A549 (cell line): Measurements from ENCODE around the gene RAB3B. TPM values are rescaled to one million over a fixed set of nuclear protein-coding genes. Genes with fewer than 3 reads are reported as not detected.

ENCODE experiments used
- ATAC-seq, 2 experiments: fragments of 200-7000 bp in 1 of 2; fragments of >200 bp in 1 of 2; cut with Nextera tagmentation in 1 of 2; cut with Tn5 transposase in 1 of 2; 3 replicates each; pipeline versions ENCODE4 v1.8.0 to v1.9.1; 2018 to 2020; ENCODE audit warnings: mild to moderate bottlenecking in 1 of 2, moderate library complexity in 1 of 2
- CTCF ChIA-PET: fragments of 300-600 bp; sonication (Branson Sonifier 250); formaldehyde crosslinking; extraction: SDS; loops from one replicate; lab custom pipeline; 2021; ENCODE audit warnings: antibody characterized with exemption, inconsistent platforms; lab: Yijun Ruan, JAX
- POLR2A ChIA-PET: fragments of 350-600 bp; formaldehyde crosslinking; extraction: SDS; loops from one replicate; lab custom pipeline; 2021; ENCODE audit warnings: antibody characterized with exemption, inconsistent platforms; lab: Yijun Ruan, JAX
- DNase-seq, 2 experiments: peaks; one replicate each; pipeline versions ENCODE4 v3.0.0 to v3.0.0-alpha.2; 2011 to 2016; ENCODE audit warnings: low read depth in 1 of 2, low spot score in 1 of 2
- FAIRE-seq: peaks from 2 replicates; lab custom pipeline; 2011; peaks lifted over from hg19 to GRCh38; lab: Jason Lieb, UNC
- H3K27ac ChIP-seq, 2 experiments: fragments of >200 bp; sonication (Bioruptor Twin); formaldehyde crosslinking; 3 replicates each; pipeline ENCODE4 v1.5.1; 2016 to 2017
- H3K4me1 ChIP-seq: fragments of >200 bp; sonication (Bioruptor Twin); formaldehyde crosslinking; 3 replicates; pipeline ENCODE4 v1.6.1; 2016
- H3K4me2 ChIP-seq: fragments of >200 bp; sonication (Bioruptor Twin); formaldehyde crosslinking; 3 replicates; pipeline ENCODE4 v1.6.1; 2016
- H3K4me3 ChIP-seq: fragments of >200 bp; sonication (Bioruptor Twin); formaldehyde crosslinking; 3 replicates; pipeline ENCODE4 v1.5.1; 2016
- H3K9me3 ChIP-seq: fragments of >200 bp; sonication (Bioruptor Twin); formaldehyde crosslinking; 3 replicates; pipeline ENCODE4 v1.6.1; 2016
- CBX2 ChIP-seq: fragments of 200-600 bp; sonication (generic); IDR thresholded peaks from 2 replicates; pipeline ENCODE4 v1.6.1; 2016; ENCODE audit warnings: low read depth, mild to moderate bottlenecking, borderline replicate concordance
- CBX8 ChIP-seq: fragments of 200-600 bp; sonication (generic); IDR thresholded peaks from 2 replicates; pipeline ENCODE4 v1.6.1; 2016
- CHD2 ChIP-seq: fragments of 150-350 bp; IDR thresholded peaks from 2 replicates; pipeline ENCODE4 v1.6.1; 2014; ENCODE audit warnings: low read length; ENCODE audit not compliant: partially characterized antibody
- EHF ChIP-seq: fragments of 250-450 bp; sonication (Bioruptor Pico); IDR thresholded peaks from 2 replicates; pipeline ENCODE4 v1.5.0; 2020; ENCODE audit warnings: mild to moderate bottlenecking
- EHMT2 ChIP-seq: fragments of 200-600 bp; sonication (generic); IDR thresholded peaks from 2 replicates; pipeline ENCODE4 v1.6.1; 2016; ENCODE audit warnings: antibody characterized with exemption, low read depth, mild to moderate bottlenecking, moderate library complexity
- ESRRA ChIP-seq: fragments of 150-350 bp; IDR thresholded peaks from 2 replicates; pipeline ENCODE4 v1.6.1; 2014; ENCODE audit warnings: mild to moderate bottlenecking, low read length, borderline replicate concordance
- FOSL2 ChIP-seq, 2 experiments: fragments of 450-650 bp in 1 of 2; fragments of >200 bp in 1 of 2; sonication (Bioruptor Twin) in 1 of 2; formaldehyde crosslinking; IDR thresholded peaks; 2 replicates each; pipeline versions ENCODE4 v1.5.0 to v1.6.1; 2016 to 2020; ENCODE audit warnings: mild to moderate bottlenecking in 1 of 2, moderate library complexity in 1 of 2
- FOXS1 ChIP-seq: fragments of 250-450 bp; sonication (Bioruptor Pico); IDR thresholded peaks from 2 replicates; pipeline ENCODE4 v1.5.0; 2020; ENCODE audit warnings: mild to moderate bottlenecking, moderate library complexity
- HDAC2 ChIP-seq: fragments of 200-600 bp; sonication (generic); IDR thresholded peaks from 2 replicates; pipeline ENCODE4 v1.6.1; 2016
- HOXB5 ChIP-seq: fragments of 250-450 bp; sonication (Bioruptor Pico); IDR thresholded peaks from 2 replicates; pipeline ENCODE4 v1.5.0; 2020; ENCODE audit warnings: mild to moderate bottlenecking, moderate library complexity
- NPAS2 ChIP-seq: fragments of 250-450 bp; sonication (Bioruptor Pico); IDR thresholded peaks from 2 replicates; pipeline ENCODE4 v1.8.0; 2022; ENCODE audit warnings: mild to moderate bottlenecking, moderate library complexity, borderline replicate concordance
- POLR2A ChIP-seq: IDR thresholded peaks from 2 replicates; pipeline ENCODE4 v1.6.1; 2012; ENCODE audit warnings: mild to moderate bottlenecking, low read length
- RARB ChIP-seq: fragments of 250-450 bp; sonication (Bioruptor Pico); IDR thresholded peaks from 2 replicates; pipeline ENCODE4 v1.8.0; 2021; ENCODE audit warnings: mild to moderate bottlenecking, moderate library complexity
- RCOR1 ChIP-seq: fragments of 150-350 bp; IDR thresholded peaks from 2 replicates; pipeline ENCODE4 v1.6.1; 2014; ENCODE audit warnings: antibody characterized with exemption, low read length, low read depth
- RFX5 ChIP-seq: fragments of 450-650 bp; IDR thresholded peaks from 2 replicates; pipeline ENCODE4 v1.7.1; 2014; ENCODE audit warnings: antibody characterized with exemption, mild to moderate bottlenecking, moderate library complexity
- RNF2 ChIP-seq: fragments of 200-600 bp; sonication (generic); IDR thresholded peaks from 2 replicates; pipeline ENCODE4 v1.6.1; 2016; ENCODE audit warnings: low read depth, mild to moderate bottlenecking, antibody characterized with exemption, moderate library complexity, borderline replicate concordance
- SMC3 ChIP-seq: fragments of >200 bp; sonication (Bioruptor Twin); formaldehyde crosslinking; IDR thresholded peaks from 3 replicates; pipeline ENCODE4 v1.6.1; 2018; ENCODE audit warnings: inconsistent platforms
- TP53 ChIP-seq: fragments of 250-450 bp; sonication (Bioruptor Pico); IDR thresholded peaks from 2 replicates; pipeline ENCODE4 v1.5.0; 2021; ENCODE audit warnings: mild to moderate bottlenecking, moderate library complexity
- ZC3H11A ChIP-seq: fragments of 450-650 bp; IDR thresholded peaks from 2 replicates; pipeline ENCODE4 v1.6.1; 2014; ENCODE audit warnings: antibody characterized with exemption, mild to moderate bottlenecking
- ZNF302 ChIP-seq: fragments of 250-450 bp; sonication (Bioruptor Pico); IDR thresholded peaks from 2 replicates; pipeline ENCODE4 v1.9.0; 2021; ENCODE audit warnings: inconsistent platforms, mild to moderate bottlenecking, moderate library complexity
- ZSCAN20 ChIP-seq: fragments of 250-450 bp; sonication (Bioruptor Pico); IDR thresholded peaks from 2 replicates; pipeline ENCODE4 v1.8.0; 2022; ENCODE audit warnings: mild to moderate bottlenecking, moderate library complexity
- WGBS: methylation state at CpG from one replicate; pipeline ENCODE4 v1.1.6; 2017; ENCODE audit errors: missing lambda C conversion rate; 5-methylcytosine and 5-hydroxymethylcytosine counted together
- polyA plus RNA-seq, 4 experiments: library from polyadenylated mRNA; depleted of rRNA in 3 of 4; stranded (reverse); fragments of >200 nt; fragmentation: RNase III in 1 of 4; extraction: RNeasy Plus Mini Kit Qiagen cat#74134 plus additional on column Dnase treatment in 1 of 4; gene quantifications; 2 replicates in 3 of 4; 3 replicates in 1 of 4; pipeline ENCODE4 v1.2.3, GENCODE V29; 2011 to 2017
- TF ChIP-seq, protein P1 (sequence below): fragments of >200 bp; sonication (Bioruptor Twin); formaldehyde crosslinking; IDR thresholded peaks from 3 replicates; pipeline ENCODE4 v1.5.1; 2016
- TF ChIP-seq, protein P2 (sequence below): fragments of 250-450 bp; sonication (Bioruptor Pico); IDR thresholded peaks from 2 replicates; pipeline ENCODE4 v1.5.0; 2021; ENCODE audit warnings: mild to moderate bottlenecking, moderate library complexity, borderline replicate concordance
- TF ChIP-seq, protein P3 (sequence below): IDR thresholded peaks from 2 replicates; pipeline ENCODE4 v1.6.1; 2012
- TF ChIP-seq, protein P4 (sequence below): fragments of 200-600 bp; sonication (generic); IDR thresholded peaks from 2 replicates; pipeline ENCODE4 v1.6.1; 2016; ENCODE audit warnings: antibody characterized with exemption, mild to moderate bottlenecking, moderate library complexity
- TF ChIP-seq, protein P5 (sequence below): fragments of 450-650 bp; IDR thresholded peaks from 2 replicates; pipeline ENCODE4 v1.6.1; 2014; ENCODE audit warnings: antibody characterized with exemption
- TF ChIP-seq, protein P6 (sequence below): fragments of 250-450 bp; sonication (Bioruptor Pico); IDR thresholded peaks from 2 replicates; pipeline ENCODE4 v1.5.0; 2020; ENCODE audit warnings: low read depth, mild to moderate bottlenecking, moderate library complexity
- TF ChIP-seq, protein P7 (sequence below): fragments of >200 bp; sonication (Bioruptor Twin); formaldehyde crosslinking; IDR thresholded peaks from 2 replicates; pipeline ENCODE4 v1.6.1; 2016
- TF ChIP-seq, protein P8 (sequence below): IDR thresholded peaks from 2 replicates; pipeline ENCODE4 v1.6.1; 2012

RAB3B gene
- polyA plus RNA-seq, 2 of the 4 experiments (the other 2 are of a cell fraction) = 6.9 to 15.1 TPM

DNA sequence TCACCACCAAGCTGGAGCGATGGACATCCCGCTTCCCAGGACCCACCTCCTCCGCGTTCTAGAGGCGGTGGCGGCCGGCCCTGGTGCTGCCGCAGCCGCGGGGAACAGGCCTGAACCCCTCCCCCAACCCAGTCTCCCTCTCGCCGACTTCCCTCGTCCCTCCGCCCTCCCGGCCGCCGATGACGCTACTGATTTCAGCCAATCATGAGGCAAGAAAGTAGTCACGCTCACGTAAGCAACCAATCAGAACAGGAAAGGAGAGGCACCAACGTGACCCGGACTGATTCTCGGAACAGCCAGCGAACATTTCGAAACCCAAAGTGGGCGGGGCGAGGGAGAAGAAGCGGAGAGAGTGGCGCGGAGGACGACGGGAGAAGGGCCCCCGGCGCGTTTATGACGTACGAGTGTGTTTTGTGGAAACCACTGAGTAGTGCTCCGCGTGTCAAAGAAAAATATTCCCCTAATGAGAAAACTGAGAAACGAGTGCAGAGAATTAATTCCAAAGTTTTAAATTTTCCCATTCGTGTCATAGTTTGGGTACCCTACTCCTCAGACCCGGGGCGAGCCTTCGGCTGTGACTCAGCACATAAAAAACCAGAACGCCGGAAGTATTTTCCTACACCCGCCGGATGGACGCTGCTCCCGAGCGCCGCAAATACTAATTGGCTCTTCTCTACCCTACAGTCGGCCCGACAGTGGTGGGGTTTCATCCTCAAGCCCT is 111.7 kb downstream of the RAB3B start, which contains the start of gene NRDC:
Gene NRDC (minus strand): TSS at position 112 of the 721 bp plus-strand sequence. CDS start 112 bp downstream, outside the sequence.
- 1% methylated on average over 37 of the region's 54 CpGs for WGBS
- Histone ChIP-seq H3K4me3 (peak within 1 kb of the TSS; percentile 90), H3K27ac (peak within 1 kb of the TSS; percentile 97 to 99), H3K4me2 (peak within 1 kb of the TSS; percentile 86), H3K4me1 (peaks cover 22% of the 10 kb centered on the region), H3K9me3 (no peaks in the 10 kb centered on the region)
- CTCF ChIA-PET = interaction anchor here (1.5 kb wide), 1 partner anchor 18 kb away, joined by 7 read pairs; no protein-coding TSS in a partner anchor
- FAIRE-seq (peak; percentile 84), ATAC-seq (peak; percentile 94 to 98), DNase-seq (peak; percentile 90 to 99)
- POLR2A ChIA-PET = interaction anchor here (0.6 kb wide), 1 partner anchor 1057 kb away, joined by 3 read pairs; no protein-coding TSS in a partner anchor
- TF ChIP-seq HOXB5 (CRISPR knock-in tag) (0 out of 2 replicates have a peak, but pooled peaks have one; percentile 22), POLR2A (peak; percentile 81), TP53 (CRISPR knock-in tag) (no peak), RARB (CRISPR knock-in tag) (no peak), EHMT2 (no peak), RCOR1 (no peak), ZC3H11A (no peak), FOSL2 (IDR thresholded peaks at IDR 0.05) (no peak), FOSL2 (CRISPR knock-in tag; IDR thresholded peaks at IDR 0.05) (peak; percentile 32; the same call in 1 of the 2 replicates), CBX2 (no peak), ZSCAN20 (CRISPR knock-in tag) (no peak), ESRRA (no peak), RFX5 (no peak), CHD2 (no peak), SMC3 (no peak), HDAC2 (no peak), NPAS2 (CRISPR knock-in tag) (no peak), FOXS1 (no peak), CBX8 (no peak), EHF (no peak), RNF2 (no peak), ZNF302 (CRISPR knock-in tag) (no peak)
- TF ChIP-seq, protein P1, sequence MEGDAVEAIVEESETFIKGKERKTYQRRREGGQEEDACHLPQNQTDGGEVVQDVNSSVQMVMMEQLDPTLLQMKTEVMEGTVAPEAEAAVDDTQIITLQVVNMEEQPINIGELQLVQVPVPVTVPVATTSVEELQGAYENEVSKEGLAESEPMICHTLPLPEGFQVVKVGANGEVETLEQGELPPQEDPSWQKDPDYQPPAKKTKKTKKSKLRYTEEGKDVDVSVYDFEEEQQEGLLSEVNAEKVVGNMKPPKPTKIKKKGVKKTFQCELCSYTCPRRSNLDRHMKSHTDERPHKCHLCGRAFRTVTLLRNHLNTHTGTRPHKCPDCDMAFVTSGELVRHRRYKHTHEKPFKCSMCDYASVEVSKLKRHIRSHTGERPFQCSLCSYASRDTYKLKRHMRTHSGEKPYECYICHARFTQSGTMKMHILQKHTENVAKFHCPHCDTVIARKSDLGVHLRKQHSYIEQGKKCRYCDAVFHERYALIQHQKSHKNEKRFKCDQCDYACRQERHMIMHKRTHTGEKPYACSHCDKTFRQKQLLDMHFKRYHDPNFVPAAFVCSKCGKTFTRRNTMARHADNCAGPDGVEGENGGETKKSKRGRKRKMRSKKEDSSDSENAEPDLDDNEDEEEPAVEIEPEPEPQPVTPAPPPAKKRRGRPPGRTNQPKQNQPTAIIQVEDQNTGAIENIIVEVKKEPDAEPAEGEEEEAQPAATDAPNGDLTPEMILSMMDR = no peak
- TF ChIP-seq, protein P2, sequence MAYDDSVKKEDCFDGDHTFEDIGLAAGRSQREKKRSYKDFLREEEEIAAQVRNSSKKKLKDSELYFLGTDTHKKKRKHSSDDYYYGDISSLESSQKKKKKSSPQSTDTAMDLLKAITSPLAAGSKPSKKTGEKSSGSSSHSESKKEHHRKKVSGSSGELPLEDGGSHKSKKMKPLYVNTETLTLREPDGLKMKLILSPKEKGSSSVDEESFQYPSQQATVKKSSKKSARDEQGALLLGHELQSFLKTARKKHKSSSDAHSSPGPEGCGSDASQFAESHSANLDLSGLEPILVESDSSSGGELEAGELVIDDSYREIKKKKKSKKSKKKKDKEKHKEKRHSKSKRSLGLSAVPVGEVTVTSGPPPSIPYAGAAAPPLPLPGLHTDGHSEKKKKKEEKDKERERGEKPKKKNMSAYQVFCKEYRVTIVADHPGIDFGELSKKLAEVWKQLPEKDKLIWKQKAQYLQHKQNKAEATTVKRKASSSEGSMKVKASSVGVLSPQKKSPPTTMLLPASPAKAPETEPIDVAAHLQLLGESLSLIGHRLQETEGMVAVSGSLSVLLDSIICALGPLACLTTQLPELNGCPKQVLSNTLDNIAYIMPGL = no peak
- TF ChIP-seq, protein P3, sequence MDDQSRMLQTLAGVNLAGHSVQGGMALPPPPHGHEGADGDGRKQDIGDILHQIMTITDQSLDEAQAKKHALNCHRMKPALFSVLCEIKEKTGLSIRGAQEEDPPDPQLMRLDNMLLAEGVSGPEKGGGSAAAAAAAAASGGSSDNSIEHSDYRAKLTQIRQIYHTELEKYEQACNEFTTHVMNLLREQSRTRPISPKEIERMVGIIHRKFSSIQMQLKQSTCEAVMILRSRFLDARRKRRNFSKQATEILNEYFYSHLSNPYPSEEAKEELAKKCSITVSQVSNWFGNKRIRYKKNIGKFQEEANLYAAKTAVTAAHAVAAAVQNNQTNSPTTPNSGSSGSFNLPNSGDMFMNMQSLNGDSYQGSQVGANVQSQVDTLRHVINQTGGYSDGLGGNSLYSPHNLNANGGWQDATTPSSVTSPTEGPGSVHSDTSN = no peak
- TF ChIP-seq, protein P4, sequence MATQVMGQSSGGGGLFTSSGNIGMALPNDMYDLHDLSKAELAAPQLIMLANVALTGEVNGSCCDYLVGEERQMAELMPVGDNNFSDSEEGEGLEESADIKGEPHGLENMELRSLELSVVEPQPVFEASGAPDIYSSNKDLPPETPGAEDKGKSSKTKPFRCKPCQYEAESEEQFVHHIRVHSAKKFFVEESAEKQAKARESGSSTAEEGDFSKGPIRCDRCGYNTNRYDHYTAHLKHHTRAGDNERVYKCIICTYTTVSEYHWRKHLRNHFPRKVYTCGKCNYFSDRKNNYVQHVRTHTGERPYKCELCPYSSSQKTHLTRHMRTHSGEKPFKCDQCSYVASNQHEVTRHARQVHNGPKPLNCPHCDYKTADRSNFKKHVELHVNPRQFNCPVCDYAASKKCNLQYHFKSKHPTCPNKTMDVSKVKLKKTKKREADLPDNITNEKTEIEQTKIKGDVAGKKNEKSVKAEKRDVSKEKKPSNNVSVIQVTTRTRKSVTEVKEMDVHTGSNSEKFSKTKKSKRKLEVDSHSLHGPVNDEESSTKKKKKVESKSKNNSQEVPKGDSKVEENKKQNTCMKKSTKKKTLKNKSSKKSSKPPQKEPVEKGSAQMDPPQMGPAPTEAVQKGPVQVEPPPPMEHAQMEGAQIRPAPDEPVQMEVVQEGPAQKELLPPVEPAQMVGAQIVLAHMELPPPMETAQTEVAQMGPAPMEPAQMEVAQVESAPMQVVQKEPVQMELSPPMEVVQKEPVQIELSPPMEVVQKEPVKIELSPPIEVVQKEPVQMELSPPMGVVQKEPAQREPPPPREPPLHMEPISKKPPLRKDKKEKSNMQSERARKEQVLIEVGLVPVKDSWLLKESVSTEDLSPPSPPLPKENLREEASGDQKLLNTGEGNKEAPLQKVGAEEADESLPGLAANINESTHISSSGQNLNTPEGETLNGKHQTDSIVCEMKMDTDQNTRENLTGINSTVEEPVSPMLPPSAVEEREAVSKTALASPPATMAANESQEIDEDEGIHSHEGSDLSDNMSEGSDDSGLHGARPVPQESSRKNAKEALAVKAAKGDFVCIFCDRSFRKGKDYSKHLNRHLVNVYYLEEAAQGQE = no peak
- TF ChIP-seq, protein P5, sequence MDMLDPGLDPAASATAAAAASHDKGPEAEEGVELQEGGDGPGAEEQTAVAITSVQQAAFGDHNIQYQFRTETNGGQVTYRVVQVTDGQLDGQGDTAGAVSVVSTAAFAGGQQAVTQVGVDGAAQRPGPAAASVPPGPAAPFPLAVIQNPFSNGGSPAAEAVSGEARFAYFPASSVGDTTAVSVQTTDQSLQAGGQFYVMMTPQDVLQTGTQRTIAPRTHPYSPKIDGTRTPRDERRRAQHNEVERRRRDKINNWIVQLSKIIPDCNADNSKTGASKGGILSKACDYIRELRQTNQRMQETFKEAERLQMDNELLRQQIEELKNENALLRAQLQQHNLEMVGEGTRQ = peak; percentile 89
- TF ChIP-seq, protein P6, sequence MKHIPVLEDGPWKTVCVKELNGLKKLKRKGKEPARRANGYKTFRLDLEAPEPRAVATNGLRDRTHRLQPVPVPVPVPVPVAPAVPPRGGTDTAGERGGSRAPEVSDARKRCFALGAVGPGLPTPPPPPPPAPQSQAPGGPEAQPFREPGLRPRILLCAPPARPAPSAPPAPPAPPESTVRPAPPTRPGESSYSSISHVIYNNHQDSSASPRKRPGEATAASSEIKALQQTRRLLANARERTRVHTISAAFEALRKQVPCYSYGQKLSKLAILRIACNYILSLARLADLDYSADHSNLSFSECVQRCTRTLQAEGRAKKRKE (CRISPR knock-in tag) = no peak
- TF ChIP-seq, protein P7, sequence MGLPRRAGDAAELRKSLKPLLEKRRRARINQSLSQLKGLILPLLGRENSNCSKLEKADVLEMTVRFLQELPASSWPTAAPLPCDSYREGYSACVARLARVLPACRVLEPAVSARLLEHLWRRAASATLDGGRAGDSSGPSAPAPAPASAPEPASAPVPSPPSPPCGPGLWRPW = no peak
- TF ChIP-seq, protein P8, sequence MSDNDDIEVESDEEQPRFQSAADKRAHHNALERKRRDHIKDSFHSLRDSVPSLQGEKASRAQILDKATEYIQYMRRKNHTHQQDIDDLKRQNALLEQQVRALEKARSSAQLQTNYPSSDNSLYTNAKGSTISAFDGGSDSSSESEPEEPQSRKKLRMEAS = peak; percentile 67
